Measurements from ENCODE around the gene BTBD1.
A peak's percentile ranks its signal among the peaks of the same experiment; 100 is the strongest.

The BTBD1 gene

GRCh38 chr15:82972990-82973389, 94.1 kb downstream of the BTBD1 start:
- ATAC-seq = no peak

GRCh38 chr15:82971218-82971984, 95.7 kb downstream of the BTBD1 start:
- TF ChIP-seq BACH2 (CRISPR knock-in tag; IDR thresholded peaks at IDR 0.05; ENCODE audit: borderline replicate concordance) = no peak
- TF ChIP-seq ZFP3 (CRISPR knock-in tag; IDR thresholded peaks at IDR 0.05) = no peak
- TF ChIP-seq ZFP30 (CRISPR knock-in tag; IDR thresholded peaks at IDR 0.05) = no peak
- no peak for TF ChIP-seq POU6F1 (CRISPR knock-in tag; IDR thresholded peaks at IDR 0.05; ENCODE audit: borderline replicate concordance, low read depth)
- TF ChIP-seq CSRNP3 (CRISPR knock-in tag; IDR thresholded peaks at IDR 0.05) = no peak
- TF ChIP-seq PPARA (CRISPR knock-in tag; IDR thresholded peaks at IDR 0.05; ENCODE audit: borderline replicate concordance) = no peak
- no peak for TF ChIP-seq PATZ1 (CRISPR knock-in tag; IDR thresholded peaks at IDR 0.05; ENCODE audit: borderline replicate concordance)
- no peak for TF ChIP-seq SNAI2 (CRISPR knock-in tag; IDR thresholded peaks at IDR 0.05)
- no peak for TF ChIP-seq TSHZ2 (CRISPR knock-in tag; IDR thresholded peaks at IDR 0.05)
- no peak for TF ChIP-seq ARNTL (CRISPR knock-in tag; IDR thresholded peaks at IDR 0.05; ENCODE audit: borderline replicate concordance, low read depth)
- no peak for TF ChIP-seq TCF4 (CRISPR knock-in tag; IDR thresholded peaks at IDR 0.05; ENCODE audit: borderline replicate concordance)
- TF ChIP-seq RARB (CRISPR knock-in tag; IDR thresholded peaks at IDR 0.05) = no peak
- TF ChIP-seq ESRRG (CRISPR knock-in tag; IDR thresholded peaks at IDR 0.05) = no peak
- TF ChIP-seq TOX (CRISPR knock-in tag; IDR thresholded peaks at IDR 0.05; ENCODE audit: borderline replicate concordance) = no peak
- no peak for TF ChIP-seq ZNF8 (CRISPR knock-in tag; IDR thresholded peaks at IDR 0.05)
- no peak for TF ChIP-seq ZC3H10 (CRISPR knock-in tag; IDR thresholded peaks at IDR 0.05)
- no peak for TF ChIP-seq OSR1 (CRISPR knock-in tag; IDR thresholded peaks at IDR 0.05)
- no peak for ATAC-seq

More at GRCh38 chr15:82972990-82973389, 94.1 kb downstream of the BTBD1 start:
- TF ChIP-seq RARB (CRISPR knock-in tag; IDR thresholded peaks at IDR 0.05) = no peak
- no peak for TF ChIP-seq CSDC2 (CRISPR knock-in tag; IDR thresholded peaks at IDR 0.05)
- TF ChIP-seq SNAI2 (CRISPR knock-in tag; IDR thresholded peaks at IDR 0.05) = no peak
- TF ChIP-seq TCF4 (CRISPR knock-in tag; IDR thresholded peaks at IDR 0.05; ENCODE audit: borderline replicate concordance) = no peak
- no peak for TF ChIP-seq OSR1 (CRISPR knock-in tag; IDR thresholded peaks at IDR 0.05)
- TF ChIP-seq CSRNP3 (CRISPR knock-in tag; IDR thresholded peaks at IDR 0.05) = no peak

- no peak for ATAC-seq
- peak; percentile 45; the same call in 1 of the 2 replicates for TF ChIP-seq TCF4 (CRISPR knock-in tag; IDR thresholded peaks at IDR 0.05; ENCODE audit: borderline replicate concordance)
- TF ChIP-seq PATZ1 (CRISPR knock-in tag; IDR thresholded peaks at IDR 0.05; ENCODE audit: borderline replicate concordance) = no peak
- no peak for TF ChIP-seq POU6F1 (CRISPR knock-in tag; IDR thresholded peaks at IDR 0.05; ENCODE audit: borderline replicate concordance, low read depth)
- TF ChIP-seq OSR1 (CRISPR knock-in tag; IDR thresholded peaks at IDR 0.05) = no peak
- no peak for TF ChIP-seq CREB5 (CRISPR knock-in tag; IDR thresholded peaks at IDR 0.05; ENCODE audit: low read depth)
- TF ChIP-seq ZNF8 (CRISPR knock-in tag; IDR thresholded peaks at IDR 0.05) = peak; percentile 45; the same call in 1 of the 2 replicates
These were observed 96.4 kb downstream of the BTBD1 start for GRCh38 chr15:82970696-82971095.

All from SK-N-SH treated with all-trans-retinoic acid at 6 μM for 48 hours (cell line).